Caco-2 (cell line): ENCODE measurements around the gene PRR5. TPM values are rescaled to one million over a fixed set of nuclear protein-coding genes. Genes with fewer than 3 reads are reported as not detected.

Experiments
- BruUV-seq: library from RNA; stranded (reverse); fragments of 400-500 nt; replicated peaks from 2 replicates; lab custom pipeline; 2021; lab: Mats Ljungman, UMichigan
- CTCF ChIA-PET: fragments of 300-600 bp; sonication (Branson Sonifier 250); formaldehyde crosslinking; loops from one replicate; lab custom pipeline; 2022; ENCODE audit warnings: antibody characterized with exemption; lab: Charles Lee
- POLR2A ChIA-PET: fragments of 300-600 bp; sonication (Branson Sonifier 250); formaldehyde crosslinking; loops from one replicate; lab custom pipeline; 2022; ENCODE audit warnings: antibody characterized with exemption; lab: Charles Lee
- DNase-seq, 2 experiments: peaks; one replicate each; pipeline versions ENCODE4 v3.0.0 to v3.0.0-alpha.2; 2020 to 2022
- H3K27me3 ChIP-seq: replicated peaks from 2 replicates; pipeline ENCODE4 v1.6.0; 2011; ENCODE audit warnings: low read length; ENCODE audit not compliant: control insufficient read depth, insufficient read depth
- H3K36me3 ChIP-seq: 2 replicates; pipeline ENCODE4 v1.5.1; 2011; ENCODE audit warnings: low read length; ENCODE audit not compliant: control insufficient read depth, insufficient read depth
- H3K4me1 ChIP-seq: fragments of 250-450 bp; sonication (Bioruptor Pico); 2 replicates; pipeline ENCODE4 v1.5.1; 2020; ENCODE audit warnings: mild to moderate bottlenecking
- H3K4me3 ChIP-seq: 2 replicates; pipeline ENCODE4 v1.5.1; 2011; ENCODE audit warnings: low read depth, mild to moderate bottlenecking, control low read depth, low read length
- H3K9me3 ChIP-seq: fragments of 250-450 bp; sonication (Bioruptor Pico); 2 replicates; pipeline ENCODE4 v1.5.1; 2020; ENCODE audit warnings: mild to moderate bottlenecking, moderate library complexity
- H3K27ac Mint-ChIP-seq: one replicate; pipeline ENCODE4 v1.8.0; 2022; ENCODE audit warnings: mixed read lengths; ENCODE audit not compliant: unreplicated experiment
- H3K27me3 Mint-ChIP-seq: one replicate; pipeline ENCODE4 v1.8.0; 2022; ENCODE audit warnings: mixed read lengths; ENCODE audit not compliant: insufficient read depth, unreplicated experiment
- H3K36me3 Mint-ChIP-seq: one replicate; pipeline ENCODE4 v1.8.0; 2022; ENCODE audit warnings: mild to moderate bottlenecking, mixed read lengths; ENCODE audit not compliant: insufficient read depth, unreplicated experiment
- H3K4me1 Mint-ChIP-seq: one replicate; pipeline ENCODE4 v1.8.0; 2022; ENCODE audit warnings: low read depth, mixed read lengths; ENCODE audit not compliant: unreplicated experiment
- H3K4me3 Mint-ChIP-seq: one replicate; pipeline ENCODE4 v1.8.0; 2022; ENCODE audit warnings: mild to moderate bottlenecking, moderate library complexity, mixed read lengths; ENCODE audit not compliant: unreplicated experiment
- H3K9me3 Mint-ChIP-seq: one replicate; pipeline ENCODE4 v1.8.0; 2022; ENCODE audit warnings: mixed read lengths; ENCODE audit not compliant: unreplicated experiment
- CTCF ChIP-seq, 2 experiments: fragments of 200-600 bp in 1 of 2; IDR thresholded peaks; 1 replicate in 1 of 2; 2 replicates in 1 of 2; pipeline versions ENCODE4 v1.5.1 to v1.8.0; 2011 to 2022; ENCODE audit warnings: antibody characterized with exemption in 1 of 2, control low read depth in 1 of 2, inconsistent platforms in 1 of 2, low read depth in 1 of 2, low read length in 1 of 2, mild to moderate bottlenecking in 1 of 2, moderate library complexity in 1 of 2; ENCODE audit not compliant: insufficient read depth in 1 of 2, severe bottlenecking in 1 of 2, unreplicated experiment in 1 of 2
- intact Hi-C: fragments of 100-400 bp; cut with micrococcal nuclease; formaldehyde crosslinking; loops from one replicate; pipeline ENCODE4 v1.10.0; 2022; ENCODE audit not compliant: unreplicated experiment
- total RNA-seq: library from RNA; stranded (reverse); gene quantifications from 2 replicates; pipeline ENCODE4 v1.2.3, GENCODE V29; 2022

PRR5 gene
- total RNA-seq, 1 experiment from 2014 or later, result 82.8 TPM

- H3K9me3 Mint-ChIP-seq, result no peaks in the 10 kb centered on the region
- ChIA-PET CTCF (no interaction called here), POLR2A (no interaction called here)
- Histone ChIP-seq H3K4me1 (peaks cover 82% of the 10 kb centered on the region), H3K27me3 (no peaks in the 10 kb centered on the region), H3K36me3 (no peaks in the 10 kb centered on the region), H3K4me3 (no peak overlapping the region), H3K9me3 (no peaks in the 10 kb centered on the region)
- TF ChIP-seq CTCF (IDR thresholded peaks at IDR 0.05; ENCODE audit: insufficient read depth in 1 of 2, low read depth in 1 of 2, low read length in 1 of 2, severe bottlenecking in 1 of 2, unreplicated experiment in 1 of 2), result no peak
- H3K27me3 Mint-ChIP-seq, result no peaks in the 10 kb centered on the region
- H3K27ac Mint-ChIP-seq, result peak overlapping the region; percentile 88
- intact Hi-C loops, result no loop called here
- no TSS peak for BruUV-seq
- DNase-seq, result no peak
- peak overlapping the region; percentile 42 for H3K4me3 Mint-ChIP-seq
- H3K4me1 Mint-ChIP-seq, result peaks cover 43% of the 10 kb centered on the region
- H3K36me3 Mint-ChIP-seq, result peaks cover 91% of the 10 kb centered on the region
Observed at GRCh38 chr22:44740307-44740706, 38.3 kb downstream of the PRR5 start.

GRCh38 chr22:44741929-44742328, 39.9 kb downstream of the PRR5 start:
- no peaks in the 10 kb centered on the region for H3K9me3 Mint-ChIP-seq
- BruUV-seq, result no TSS peak
- peaks cover 81% of the 10 kb centered on the region for H3K36me3 Mint-ChIP-seq
- Histone ChIP-seq H3K4me1 (peaks cover 82% of the 10 kb centered on the region), H3K36me3 (no peaks in the 10 kb centered on the region), H3K9me3 (no peaks in the 10 kb centered on the region), H3K4me3 (no peak overlapping the region), H3K27me3 (no peaks in the 10 kb centered on the region)
- CTCF ChIA-PET, result no interaction called here
- peaks cover 44% of the 10 kb centered on the region for H3K4me1 Mint-ChIP-seq
- no peaks in the 10 kb centered on the region for H3K27me3 Mint-ChIP-seq
- H3K27ac Mint-ChIP-seq, result peak overlapping the region; percentile 88
- H3K4me3 Mint-ChIP-seq, result peak overlapping the region; percentile 29
- intact Hi-C loops, result no loop called here
- no peak for TF ChIP-seq CTCF (IDR thresholded peaks at IDR 0.05; ENCODE audit: insufficient read depth in 1 of 2, low read depth in 1 of 2, low read length in 1 of 2, severe bottlenecking in 1 of 2, unreplicated experiment in 1 of 2)
- no peak for DNase-seq
- POLR2A ChIA-PET, result no interaction called here

DNA sequence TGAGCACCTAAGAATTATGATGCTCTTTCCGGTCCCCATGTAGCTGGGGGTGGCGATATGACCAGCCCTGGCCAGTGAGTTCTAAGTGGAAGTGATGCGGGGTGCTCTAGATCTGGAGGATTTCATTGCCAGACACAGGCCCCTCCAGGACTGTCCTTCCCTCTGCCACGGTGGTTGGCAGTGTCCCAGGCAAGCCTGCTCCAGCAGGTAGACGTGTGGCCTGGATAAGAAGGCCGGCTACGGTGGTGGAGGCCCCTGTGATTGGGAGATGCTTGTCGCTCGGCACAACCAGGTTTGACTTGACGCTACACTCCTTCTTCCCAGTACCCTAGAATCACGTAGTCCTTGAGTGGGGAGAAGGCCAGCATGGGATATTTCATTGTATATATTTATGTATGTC, 41.2 kb downstream of the PRR5 start:
- Mint-ChIP-seq H3K36me3 (peaks cover 75% of the 10 kb centered on the region), H3K27ac (peak overlapping the region; percentile 84), H3K4me1 (peaks cover 48% of the 10 kb centered on the region), H3K4me3 (no peak overlapping the region), H3K27me3 (no peaks in the 10 kb centered on the region), H3K9me3 (no peaks in the 10 kb centered on the region)
- no peak for DNase-seq
- POLR2A ChIA-PET, result interaction anchor here (0.6 to 1.1 kb wide), 3 partner anchors 13 to 603 kb away, joined by 3 read pairs; no protein-coding TSS in a partner anchor
- CTCF ChIA-PET, result interaction anchor here (1.3 kb wide), 1 partner anchor 13 kb away, joined by 7 read pairs; no protein-coding TSS in a partner anchor
- no peak for TF ChIP-seq CTCF (IDR thresholded peaks at IDR 0.05; ENCODE audit: insufficient read depth in 1 of 2, low read depth in 1 of 2, low read length in 1 of 2, severe bottlenecking in 1 of 2, unreplicated experiment in 1 of 2)
- H3K36me3 ChIP-seq, result no peaks in the 10 kb centered on the region
- BruUV-seq, result no TSS peak
- no peaks in the 10 kb centered on the region for H3K27me3 ChIP-seq
- intact Hi-C loops, result no loop called here
- H3K4me1 ChIP-seq, result peaks cover 82% of the 10 kb centered on the region
- no peak overlapping the region for H3K4me3 ChIP-seq
- H3K9me3 ChIP-seq, result no peaks in the 10 kb centered on the region
